HL-60 (cell line): ENCODE results near the gene FASTK.

Experiments used
- DNase-seq, 2 experiments: peaks; one replicate each; pipeline ENCODE4 v3.0.0-alpha.2; 2010 to 2020; ENCODE audit warnings: low read depth in 1 of 2, low spot score in 1 of 2
- H3K27ac ChIP-seq: fragments of 250-450 bp; sonication (Bioruptor Pico); replicated peaks from 2 replicates; pipeline ENCODE4 v1.5.1; 2020; ENCODE audit warnings: mild to moderate bottlenecking, moderate library complexity
- H3K27me3 ChIP-seq: fragments of 250-450 bp; sonication (Bioruptor Pico); 2 replicates; pipeline ENCODE4 v1.5.1; 2021; ENCODE audit warnings: mild to moderate bottlenecking, moderate library complexity; ENCODE audit not compliant: insufficient read depth, poor library complexity, severe bottlenecking
- H3K4me3 ChIP-seq: replicated peaks from 2 replicates; pipeline ENCODE4 v1.5.1; 2011; ENCODE audit warnings: mild to moderate bottlenecking, control low read depth, low read length; ENCODE audit not compliant: insufficient read depth
- GABPA ChIP-seq: IDR thresholded peaks from 2 replicates; pipeline ENCODE4 v1.6.1; 2012; ENCODE audit warnings: low read depth
- POLR2AphosphoS5 ChIP-seq: IDR thresholded peaks from 2 replicates; pipeline ENCODE4 v1.6.1; 2012; ENCODE audit warnings: low read depth
- SPI1 ChIP-seq: IDR thresholded peaks from 2 replicates; pipeline ENCODE4 v1.6.1; 2012; ENCODE audit warnings: low read depth, mild to moderate bottlenecking, borderline replicate concordance
- TF ChIP-seq, protein P1 (sequence below): IDR thresholded peaks from 2 replicates; pipeline ENCODE4 v1.6.1; 2012; ENCODE audit warnings: low read depth; ENCODE audit not compliant: insufficient replicate concordance
- TF ChIP-seq, protein P2 (sequence below): IDR thresholded peaks from one replicate; pipeline ENCODE4 v1.5.1; 2011; ENCODE audit warnings: low read length, control low read depth, inconsistent platforms; ENCODE audit not compliant: insufficient read depth

Gene FASTK

DNA sequence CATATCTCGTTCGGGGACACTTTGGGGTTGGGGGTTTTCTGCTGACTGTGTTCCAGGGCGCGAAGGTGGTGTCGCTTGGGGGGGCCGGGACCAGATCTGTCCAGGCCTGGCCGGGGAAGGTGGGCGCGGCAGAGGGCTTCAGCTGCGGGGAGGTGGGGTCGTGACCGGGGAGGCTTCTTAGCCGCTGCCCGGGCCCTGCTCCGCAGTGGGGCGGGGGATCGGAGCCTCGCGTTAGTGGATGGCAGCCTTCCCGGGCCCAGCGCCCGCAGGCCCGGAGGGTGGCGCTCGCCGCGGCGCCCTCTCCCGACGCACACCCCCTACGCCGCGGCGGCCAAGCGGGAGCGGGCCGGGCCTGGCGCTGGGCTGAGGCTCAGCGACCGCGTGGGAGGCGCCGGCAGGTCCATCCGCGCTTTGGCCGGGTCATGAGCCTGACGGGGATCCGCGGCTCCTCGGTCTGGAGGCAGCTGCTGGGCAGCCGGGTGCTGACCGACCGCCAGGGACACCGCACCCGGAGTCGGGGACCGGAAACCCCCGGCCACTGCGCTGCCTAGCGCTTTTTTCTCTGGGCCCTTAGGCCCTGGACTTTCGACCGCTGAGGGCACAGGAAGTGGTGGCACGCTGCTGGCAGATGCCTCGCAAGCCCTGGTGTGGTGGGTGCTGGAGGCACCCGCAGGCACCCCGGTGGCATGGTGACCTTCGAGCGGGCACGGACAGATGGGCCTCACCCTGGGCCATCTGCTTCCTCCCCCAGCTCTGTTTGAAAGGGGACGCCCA, 6.8 kb upstream of the FASTK start:
- peak in 1 of 2 experiments; percentile 29 for DNase-seq
- H3K27me3 ChIP-seq = no peaks in the 10 kb centered on the region

DNA sequence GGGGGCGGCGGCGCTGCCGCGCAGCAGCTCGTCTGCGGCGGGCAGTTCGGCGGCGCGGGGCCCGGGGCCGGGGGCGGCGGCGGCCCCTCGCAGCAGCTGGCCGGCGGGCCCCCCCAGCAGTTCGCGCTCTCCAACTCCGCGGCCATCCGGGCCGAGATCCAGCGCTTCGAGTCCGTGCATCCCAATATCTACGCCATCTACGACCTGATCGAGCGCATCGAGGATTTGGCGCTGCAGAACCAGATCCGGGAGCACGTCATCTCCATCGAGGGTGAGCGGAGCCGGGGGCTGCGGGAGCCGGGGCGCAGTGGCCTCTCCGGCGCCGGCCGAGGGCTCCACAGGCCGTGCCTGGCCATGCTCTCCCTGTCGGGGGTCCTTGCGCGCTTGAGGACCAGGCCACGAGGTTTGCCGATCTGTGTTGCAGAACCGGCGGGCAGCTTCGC, 6.2 kb upstream of the FASTK start:
- H3K27ac ChIP-seq = peak overlapping the region; percentile 77
- peak overlapping the region; percentile 78 for H3K4me3 ChIP-seq
- no peaks in the 10 kb centered on the region for H3K27me3 ChIP-seq
- TF ChIP-seq, protein P1, sequence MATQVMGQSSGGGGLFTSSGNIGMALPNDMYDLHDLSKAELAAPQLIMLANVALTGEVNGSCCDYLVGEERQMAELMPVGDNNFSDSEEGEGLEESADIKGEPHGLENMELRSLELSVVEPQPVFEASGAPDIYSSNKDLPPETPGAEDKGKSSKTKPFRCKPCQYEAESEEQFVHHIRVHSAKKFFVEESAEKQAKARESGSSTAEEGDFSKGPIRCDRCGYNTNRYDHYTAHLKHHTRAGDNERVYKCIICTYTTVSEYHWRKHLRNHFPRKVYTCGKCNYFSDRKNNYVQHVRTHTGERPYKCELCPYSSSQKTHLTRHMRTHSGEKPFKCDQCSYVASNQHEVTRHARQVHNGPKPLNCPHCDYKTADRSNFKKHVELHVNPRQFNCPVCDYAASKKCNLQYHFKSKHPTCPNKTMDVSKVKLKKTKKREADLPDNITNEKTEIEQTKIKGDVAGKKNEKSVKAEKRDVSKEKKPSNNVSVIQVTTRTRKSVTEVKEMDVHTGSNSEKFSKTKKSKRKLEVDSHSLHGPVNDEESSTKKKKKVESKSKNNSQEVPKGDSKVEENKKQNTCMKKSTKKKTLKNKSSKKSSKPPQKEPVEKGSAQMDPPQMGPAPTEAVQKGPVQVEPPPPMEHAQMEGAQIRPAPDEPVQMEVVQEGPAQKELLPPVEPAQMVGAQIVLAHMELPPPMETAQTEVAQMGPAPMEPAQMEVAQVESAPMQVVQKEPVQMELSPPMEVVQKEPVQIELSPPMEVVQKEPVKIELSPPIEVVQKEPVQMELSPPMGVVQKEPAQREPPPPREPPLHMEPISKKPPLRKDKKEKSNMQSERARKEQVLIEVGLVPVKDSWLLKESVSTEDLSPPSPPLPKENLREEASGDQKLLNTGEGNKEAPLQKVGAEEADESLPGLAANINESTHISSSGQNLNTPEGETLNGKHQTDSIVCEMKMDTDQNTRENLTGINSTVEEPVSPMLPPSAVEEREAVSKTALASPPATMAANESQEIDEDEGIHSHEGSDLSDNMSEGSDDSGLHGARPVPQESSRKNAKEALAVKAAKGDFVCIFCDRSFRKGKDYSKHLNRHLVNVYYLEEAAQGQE = no peak
- no peak for TF ChIP-seq GABPA
- no peak for TF ChIP-seq SPI1
- no peak for TF ChIP-seq POLR2AphosphoS5
- TF ChIP-seq, protein P2, sequence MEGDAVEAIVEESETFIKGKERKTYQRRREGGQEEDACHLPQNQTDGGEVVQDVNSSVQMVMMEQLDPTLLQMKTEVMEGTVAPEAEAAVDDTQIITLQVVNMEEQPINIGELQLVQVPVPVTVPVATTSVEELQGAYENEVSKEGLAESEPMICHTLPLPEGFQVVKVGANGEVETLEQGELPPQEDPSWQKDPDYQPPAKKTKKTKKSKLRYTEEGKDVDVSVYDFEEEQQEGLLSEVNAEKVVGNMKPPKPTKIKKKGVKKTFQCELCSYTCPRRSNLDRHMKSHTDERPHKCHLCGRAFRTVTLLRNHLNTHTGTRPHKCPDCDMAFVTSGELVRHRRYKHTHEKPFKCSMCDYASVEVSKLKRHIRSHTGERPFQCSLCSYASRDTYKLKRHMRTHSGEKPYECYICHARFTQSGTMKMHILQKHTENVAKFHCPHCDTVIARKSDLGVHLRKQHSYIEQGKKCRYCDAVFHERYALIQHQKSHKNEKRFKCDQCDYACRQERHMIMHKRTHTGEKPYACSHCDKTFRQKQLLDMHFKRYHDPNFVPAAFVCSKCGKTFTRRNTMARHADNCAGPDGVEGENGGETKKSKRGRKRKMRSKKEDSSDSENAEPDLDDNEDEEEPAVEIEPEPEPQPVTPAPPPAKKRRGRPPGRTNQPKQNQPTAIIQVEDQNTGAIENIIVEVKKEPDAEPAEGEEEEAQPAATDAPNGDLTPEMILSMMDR = no peak
- peak in 1 of 2 experiments; percentile 22 for DNase-seq

More for the DNA sequence above, 6.8 kb upstream of the FASTK start:
- H3K4me3 ChIP-seq = peak overlapping the region; percentile 78
- TF ChIP-seq GABPA (0 out of 2 replicates have a peak, but pooled peaks have one; percentile 10), SPI1 (no peak)
- H3K27ac ChIP-seq = peak overlapping the region; percentile 77

DNA sequence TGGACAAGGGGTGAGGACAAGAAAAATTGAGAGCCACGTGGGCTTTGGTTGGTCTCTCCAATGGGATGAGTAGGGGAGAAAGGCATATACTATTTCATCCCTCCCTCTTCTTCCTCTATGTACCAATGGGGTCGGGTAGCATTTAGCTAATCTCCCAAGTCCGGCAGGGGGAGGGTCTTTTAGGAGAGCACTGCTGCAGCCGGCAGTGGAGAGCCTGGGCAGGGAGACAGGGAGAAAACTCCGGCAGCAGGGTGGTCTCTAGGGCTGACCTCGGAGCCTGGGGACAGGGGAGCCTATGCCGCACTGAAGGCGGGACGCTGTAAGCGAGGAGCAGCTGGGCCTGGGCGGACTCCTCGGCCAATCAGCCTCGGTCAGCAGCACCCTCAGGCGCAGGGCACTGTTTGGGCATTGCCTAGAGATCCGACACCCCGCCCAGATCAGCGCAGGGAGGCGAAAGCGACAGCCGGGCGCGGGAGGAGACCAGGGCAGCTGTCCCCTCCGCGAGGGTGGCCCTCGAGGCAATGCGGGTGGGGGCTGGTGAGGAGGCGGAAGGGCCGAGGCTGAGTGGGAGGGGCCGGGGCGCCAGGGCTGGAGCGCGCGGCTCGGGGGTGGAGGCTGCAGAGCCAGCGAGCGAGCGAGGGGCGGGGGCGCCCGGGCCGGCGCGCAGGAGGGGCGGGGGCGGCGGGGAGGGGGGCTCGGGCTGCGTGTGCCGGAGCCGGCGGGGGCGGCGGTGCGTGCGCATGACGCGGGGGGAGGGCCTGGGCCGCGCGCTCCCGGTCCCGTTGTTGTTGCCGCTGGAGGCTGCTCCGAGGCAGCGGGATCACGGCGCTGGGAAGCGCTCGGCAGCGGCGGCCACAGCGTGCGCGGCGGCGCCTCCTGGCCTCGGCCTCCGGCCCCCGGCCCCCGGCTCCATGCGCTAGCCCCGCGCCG, 5.3 kb upstream of the FASTK start, which contains the start of gene AGAP3:
Gene AGAP3, plus strand, starts transcription at position 785 of the 930 bp plus-strand sequence. CDS start 267 bp downstream, outside the sequence.
- DNase-seq = peak; percentile 71 to 73
- Histone ChIP-seq H3K4me3 (peak within 1 kb of the TSS; percentile 78), H3K27ac (peak within 1 kb of the TSS; percentile 77), H3K27me3 (no peaks in the 10 kb centered on the region)
- TF ChIP-seq GABPA = no peak
- TF ChIP-seq, protein P1 = no peak
- TF ChIP-seq, protein P2 = no peak
- no peak for TF ChIP-seq SPI1
- TF ChIP-seq POLR2AphosphoS5 = no peak

DNA sequence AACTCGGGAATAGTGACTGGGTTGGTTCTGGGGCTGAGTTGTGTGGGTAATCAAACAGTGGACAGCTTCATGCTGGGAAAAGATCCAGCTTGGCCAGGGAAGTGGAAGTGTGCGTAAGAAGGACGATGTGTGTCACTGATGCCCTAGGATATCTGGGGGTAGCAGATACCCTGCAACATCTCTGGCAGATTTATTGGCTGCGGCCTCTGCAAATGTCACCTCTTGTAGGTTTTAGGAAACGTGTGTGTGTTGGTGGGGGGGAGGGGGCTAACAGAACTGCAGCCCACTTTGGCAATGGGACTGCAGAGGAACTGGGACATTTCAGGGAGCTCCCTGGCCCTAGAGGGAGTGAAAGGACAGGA, 4.7 kb upstream of the FASTK start:
- TF ChIP-seq GABPA = no peak
- TF ChIP-seq POLR2AphosphoS5 = no peak
- TF ChIP-seq, protein P1 = no peak
- TF ChIP-seq, protein P2 = no peak
- no peak for TF ChIP-seq SPI1
- no peak overlapping the region for H3K27ac ChIP-seq
- H3K27me3 ChIP-seq = no peaks in the 10 kb centered on the region
- no peak for DNase-seq
- no peak overlapping the region for H3K4me3 ChIP-seq
